Measurements from ENCODE around the gene RNF212.

The RNF212 gene

DNA sequence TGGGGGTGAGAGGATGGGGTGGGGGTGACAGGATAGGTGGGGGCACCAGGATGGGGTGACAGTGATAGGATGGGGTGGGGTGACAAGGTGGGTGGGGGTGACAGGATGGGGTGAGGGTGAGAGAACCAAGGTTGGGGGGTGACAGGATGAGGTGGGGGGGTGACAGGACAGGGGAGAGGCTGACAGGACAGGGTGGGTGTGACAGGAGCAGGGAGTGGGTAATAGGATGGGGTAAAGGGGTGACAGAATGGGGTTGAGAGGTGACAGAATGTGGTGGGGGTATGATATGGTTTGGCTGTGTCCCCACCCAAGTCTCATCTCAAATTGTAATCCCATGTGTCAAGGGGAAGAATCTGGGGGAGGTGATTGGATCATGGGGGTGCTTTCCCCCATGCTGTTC is 26.0 kb downstream of the RNF212 start:
- no peak for DNase-seq

- DNase-seq: no peak
These were observed 27.4 kb downstream of the RNF212 start for GRCh38 chr4:1086011-1086410.

DNA sequence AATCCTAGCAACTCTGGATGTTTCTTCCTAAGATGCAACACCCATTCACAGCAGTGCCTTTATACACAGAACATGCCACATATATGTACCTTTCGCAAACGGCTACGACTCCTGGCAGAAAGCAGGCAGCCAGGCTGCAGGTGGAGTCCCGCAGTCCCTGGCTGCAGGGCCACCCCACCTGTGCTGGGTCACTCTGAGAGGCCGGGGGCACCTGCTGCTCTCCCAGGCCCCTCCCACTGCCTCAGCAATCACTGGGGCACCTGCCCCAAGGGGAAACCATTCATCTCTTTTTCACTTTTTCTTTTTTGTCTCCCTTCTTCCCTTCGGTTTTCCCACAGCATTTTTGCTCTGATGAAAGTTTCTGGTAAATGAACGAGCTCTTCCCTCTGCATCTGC is 28.0 kb downstream of the RNF212 start:
- DNase-seq: no peak

GRCh38 chr4:1084796-1085403 is 28.5 kb downstream of the RNF212 start:
- no peak for DNase-seq

- no peak for DNase-seq
These were observed 29.0 kb downstream of the RNF212 start for GRCh38 chr4:1084394-1084793.

DNA sequence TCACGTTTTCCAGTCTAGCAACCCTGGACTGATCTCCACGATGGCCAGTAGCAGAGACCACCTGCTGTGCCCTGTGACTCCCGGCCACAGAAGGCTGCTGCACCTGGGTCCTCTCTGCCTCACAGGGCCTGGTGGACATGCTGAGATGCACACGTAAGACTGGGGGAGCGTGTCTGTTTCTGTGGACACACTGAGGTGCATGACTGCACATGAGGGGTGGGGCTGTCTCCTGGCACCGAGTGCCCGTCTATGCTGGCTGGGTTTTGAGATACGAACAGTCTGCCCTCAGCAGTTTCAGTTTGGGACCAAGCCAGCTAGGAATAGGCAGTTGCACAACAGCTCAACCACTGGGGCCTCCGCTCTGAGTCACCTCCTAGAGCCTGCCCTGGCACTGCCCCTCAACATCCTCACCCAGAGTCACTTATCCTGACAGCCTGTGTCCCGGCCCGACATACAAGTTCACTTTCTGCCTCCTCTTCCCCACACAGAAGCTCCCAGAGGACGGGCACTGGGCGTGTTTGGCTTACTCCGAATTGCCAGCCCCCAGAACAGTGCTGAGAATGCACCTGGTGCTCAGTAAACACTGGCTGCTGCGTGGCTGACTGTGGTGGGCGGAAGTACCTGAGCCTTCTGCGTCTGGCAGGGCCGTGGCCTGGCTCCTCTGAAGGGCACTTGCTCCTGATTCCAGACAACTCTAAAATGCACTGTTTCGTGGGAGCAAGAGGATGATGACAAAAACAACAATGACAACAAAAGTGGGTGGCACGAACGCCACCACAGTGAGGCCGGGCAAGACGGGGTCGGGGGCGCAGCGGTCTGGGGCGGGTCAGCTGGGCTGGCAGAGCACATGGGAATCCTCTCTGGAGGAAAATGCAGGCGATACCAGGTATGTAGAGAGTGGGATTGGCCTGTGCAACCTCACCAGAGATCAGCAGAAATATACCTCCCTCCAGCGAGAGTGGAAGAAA is 30.9 kb downstream of the RNF212 start:
- no peak for DNase-seq

GRCh38 chr4:1081689-1082040 is 31.7 kb downstream of the RNF212 start:
- DNase-seq: peak; percentile 30 to 46

DNA sequence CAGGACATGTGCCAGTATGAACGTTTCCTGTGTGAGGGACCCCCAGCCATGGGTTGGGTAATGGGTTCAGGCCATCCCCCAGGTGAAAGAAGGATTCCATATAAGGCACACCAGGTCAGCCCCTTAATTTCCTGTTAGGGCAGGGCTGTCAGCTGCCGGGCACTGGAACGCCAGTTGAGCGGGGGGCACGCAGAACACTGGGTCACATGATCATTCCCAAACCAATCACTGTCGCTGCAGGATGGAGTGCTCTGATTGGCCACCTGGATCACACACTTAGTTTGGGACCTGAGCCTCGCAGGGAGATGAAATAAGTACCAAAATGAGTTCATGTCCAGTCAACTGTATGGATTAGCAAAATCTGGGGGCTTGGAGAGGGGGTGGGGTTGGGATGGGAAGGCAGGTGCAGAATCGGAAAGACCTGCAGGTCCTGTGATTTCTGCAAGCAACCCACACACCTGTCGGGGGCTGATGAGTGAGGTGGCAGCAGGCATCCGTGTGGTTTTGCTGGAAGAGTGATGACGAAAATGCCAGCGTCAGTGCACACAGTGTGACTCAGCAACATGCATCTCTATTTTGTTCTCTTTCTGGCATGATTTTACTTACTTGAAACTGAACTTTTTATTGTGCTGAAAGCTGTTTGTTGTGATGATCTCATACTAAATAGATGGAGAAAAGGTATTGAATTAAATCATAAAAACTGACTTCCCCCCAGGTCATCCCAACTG is 32.2 kb downstream of the RNF212 start:
- DNase-seq: peak in 1 of 2 experiments; percentile 36

DNA sequence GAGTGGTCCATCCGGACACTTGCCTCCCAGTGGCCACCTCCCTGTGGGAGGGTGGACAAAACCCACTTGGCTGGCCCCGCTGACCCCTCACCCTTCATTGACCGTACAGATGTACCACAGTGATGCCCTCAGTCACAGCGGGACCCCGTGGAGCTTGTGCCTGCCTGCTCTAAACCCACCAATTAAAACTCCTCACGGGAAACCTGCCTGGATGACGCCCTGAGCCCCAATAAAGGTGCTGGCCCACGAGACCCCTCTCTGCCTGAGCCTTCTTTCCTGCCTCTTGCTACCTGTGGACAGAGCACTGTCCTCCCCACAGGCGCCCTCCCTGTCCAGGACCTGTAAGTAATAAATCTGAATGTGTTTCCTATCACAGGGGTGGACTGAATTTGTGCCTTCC is 32.9 kb downstream of the RNF212 start:
- DNase-seq: no peak

GRCh38 chr4:1079711-1080265 is 33.6 kb downstream of the RNF212 start:
- DNase-seq: no peak

GRCh38 chr4:1078490-1078889 is 34.9 kb downstream of the RNF212 start:
- no peak for DNase-seq

DNA sequence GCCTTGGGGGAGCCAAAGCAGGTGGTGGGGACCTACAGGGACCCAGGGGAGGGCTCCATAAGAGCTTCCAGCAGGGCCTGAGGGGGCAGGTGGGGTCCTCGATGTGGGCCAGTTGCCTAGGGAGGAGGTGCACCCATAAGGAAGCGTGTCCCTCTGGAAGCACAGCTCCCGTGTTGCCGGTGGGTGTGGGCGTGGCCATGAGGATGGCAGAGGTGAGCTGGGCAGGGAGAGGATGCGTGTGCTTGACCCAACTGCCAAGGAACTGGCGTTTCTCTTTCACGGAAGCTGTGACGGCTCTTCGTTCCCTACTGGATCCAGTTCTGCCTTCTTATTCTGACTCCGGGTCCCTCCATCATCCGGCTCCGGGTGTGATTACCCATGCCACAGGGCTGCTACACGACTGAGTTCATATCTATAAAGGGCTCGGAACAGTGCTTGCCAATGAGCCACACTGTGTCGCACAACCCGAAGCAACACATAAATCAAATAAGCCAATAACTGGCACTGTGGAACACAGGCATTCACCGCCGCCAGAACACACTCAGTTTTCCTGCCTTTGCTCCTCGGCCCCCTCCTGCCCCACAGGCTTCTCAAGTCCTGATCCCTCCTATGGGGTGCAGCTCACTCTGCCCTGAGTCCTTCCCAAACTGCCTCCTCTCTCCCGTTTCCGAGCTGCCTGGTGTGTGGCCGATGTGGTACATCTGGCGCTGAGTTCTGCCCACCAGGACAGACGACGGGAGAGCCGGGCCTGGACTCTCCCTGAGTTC is 35.5 kb downstream of the RNF212 start:
- no peak for DNase-seq

- no peak for DNase-seq
These were observed 37.3 kb downstream of the RNF212 start for GRCh38 chr4:1075809-1076699.

DNA sequence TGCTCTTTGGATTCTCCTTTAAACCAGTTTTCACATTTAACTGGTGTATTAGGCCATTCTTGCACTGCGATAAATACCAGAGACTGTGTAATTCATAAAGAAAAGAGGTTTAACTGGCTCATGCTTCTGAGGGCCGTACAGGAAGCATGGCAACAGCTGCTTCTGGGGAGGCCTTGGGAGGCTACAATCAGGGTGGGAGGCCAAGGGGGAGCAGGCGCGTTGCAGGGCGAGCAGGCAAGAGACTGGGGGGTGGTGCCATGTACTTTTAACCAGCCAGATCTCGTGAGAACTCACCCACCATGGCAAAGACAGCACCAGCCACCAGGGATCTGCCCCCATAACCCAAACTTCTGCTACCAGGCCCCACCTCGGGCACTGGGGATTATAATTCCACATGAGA is 38.1 kb downstream of the RNF212 start:
- no peak for DNase-seq

- DNase-seq: no peak
These were observed 39.3 kb downstream of the RNF212 start for GRCh38 chr4:1074077-1074476.

DNA sequence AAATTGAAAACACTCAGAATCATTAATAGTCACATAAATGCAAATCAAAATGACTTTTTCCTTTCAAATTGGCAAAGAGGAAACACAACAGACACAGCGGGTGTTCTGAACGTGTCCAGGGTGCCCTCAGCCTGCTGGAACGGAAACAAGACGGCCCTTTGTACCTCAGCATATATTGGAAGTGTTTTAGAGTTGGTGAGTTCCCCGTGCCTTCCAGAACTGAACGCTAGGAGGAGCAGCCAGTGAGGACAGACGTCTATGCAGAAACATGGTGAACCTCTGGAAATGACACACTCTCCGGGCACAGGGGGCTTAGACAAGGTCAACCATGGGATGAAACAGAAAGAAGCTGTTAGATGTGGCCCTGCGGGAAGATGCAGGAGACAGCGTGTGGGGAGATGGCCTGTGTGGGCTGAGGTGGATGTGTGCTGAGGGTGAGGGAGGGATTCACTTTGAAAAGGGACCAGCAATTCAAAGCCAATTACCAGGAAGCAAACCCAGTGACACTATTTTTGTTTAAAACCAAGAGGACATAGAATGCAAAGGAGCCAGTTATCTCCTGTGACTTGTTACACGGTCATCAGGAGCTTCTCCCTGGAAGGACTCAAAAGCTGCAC is 40.4 kb downstream of the RNF212 start:
- DNase-seq: peak; percentile 65 to 71

- DNase-seq: no peak
These were observed 44.0 kb downstream of the RNF212 start for GRCh38 chr4:1069394-1069793.

DNA sequence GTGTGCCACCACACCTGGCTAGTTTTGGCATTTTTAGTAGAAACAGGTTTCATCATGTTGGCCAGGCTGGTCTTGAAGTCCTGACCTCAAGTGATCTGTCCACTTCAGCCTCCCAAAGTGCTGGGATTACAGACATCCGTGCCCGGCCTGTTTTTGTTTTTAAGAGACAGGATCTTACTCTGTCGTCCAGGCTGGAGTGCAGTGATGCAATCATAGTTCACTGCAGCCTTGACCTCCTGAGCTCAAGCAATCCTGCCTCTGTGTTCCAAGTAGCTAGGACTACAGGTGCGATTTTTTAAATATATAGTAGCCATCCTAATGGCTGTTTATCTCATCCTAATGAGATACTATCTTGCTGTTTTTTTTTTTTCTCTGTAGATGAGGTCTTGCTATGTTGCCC is 47.6 kb downstream of the RNF212 start:
- no peak for DNase-seq

- DNase-seq: no peak
These were observed 50.9 kb downstream of the RNF212 start for GRCh38 chr4:1062419-1062818.

- DNase-seq: no peak
These were observed 51.6 kb downstream of the RNF212 start for GRCh38 chr4:1061760-1062159.

DNA sequence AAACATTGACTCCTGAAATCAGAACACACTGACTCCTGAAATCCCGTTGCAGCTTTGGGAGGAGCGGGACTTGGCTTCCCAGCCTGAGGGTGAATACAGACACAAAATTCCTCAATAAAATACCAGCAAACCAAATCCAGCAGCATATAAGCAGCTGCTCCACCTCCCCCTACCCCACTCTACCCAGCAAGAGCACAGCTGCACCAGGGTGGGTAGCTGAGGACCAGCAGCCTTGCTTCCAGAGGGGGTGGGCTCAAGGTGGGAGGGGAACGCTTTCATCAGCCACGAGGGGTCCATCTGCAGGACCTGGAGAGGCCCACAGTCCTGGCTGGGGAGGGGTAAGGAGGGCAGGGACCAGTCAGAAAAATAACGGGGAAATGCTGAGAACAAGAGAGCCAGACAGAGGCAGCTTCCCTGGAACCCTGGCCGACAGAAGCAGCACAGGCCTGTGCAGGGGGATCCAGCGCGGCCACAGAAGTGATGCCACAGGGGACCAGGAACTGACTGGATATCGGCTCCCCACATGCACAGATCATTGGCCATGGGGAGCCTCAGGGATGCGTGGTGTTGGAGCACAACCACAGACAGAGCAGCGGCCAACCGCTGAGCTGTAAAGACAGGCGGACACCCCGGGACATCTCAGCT is 52.2 kb downstream of the RNF212 start:
- DNase-seq: no peak
